Myocyte (in vitro differentiated cells): ENCODE results near the gene OR4D1. TPM values are rescaled to one million over a fixed set of nuclear protein-coding genes. Genes with fewer than 3 reads are reported as not detected.

Experiments used
- DNase-seq: peaks from one replicate; pipeline ENCODE4 v3.0.0-alpha.2; 2012; ENCODE audit warnings: low read depth
- total RNA-seq: library from RNA; depleted of rRNA; stranded (reverse); fragments of >200 nt; gene quantifications from 2 replicates; pipeline ENCODE4 v1.2.3, GENCODE V29; 2014

Gene OR4D1
- total RNA-seq, 1 donor from 2014 or later: not detected

- DNase-seq: no peak
These were observed 4.9 kb downstream of the OR4D1 start for GRCh38 chr17:58153046-58153445.

GRCh38 chr17:58153671-58154070 is 5.5 kb downstream of the OR4D1 start:
- DNase-seq: no peak

GRCh38 chr17:58156839-58157803 is 8.9 kb downstream of the OR4D1 start:
- no peak for DNase-seq

GRCh38 chr17:58158181-58158580 is 10.0 kb downstream of the OR4D1 start:
- DNase-seq: no peak

GRCh38 chr17:58161566-58161965 is 13.4 kb downstream of the OR4D1 start:
- peak; percentile 48 for DNase-seq

- no peak for DNase-seq
These were observed 17.8 kb downstream of the OR4D1 start for GRCh38 chr17:58165981-58166380.

- DNase-seq: no peak
These were observed 18.5 kb downstream of the OR4D1 start, which contains the start of gene OR4D2 for GRCh38 chr17:58166682-58167081. Gene OR4D2, plus strand, starts transcription at chr17:58166982. Its CDS starts 2,674 bp downstream, at chr17:58169656.

GRCh38 chr17:58170622-58171021 is 22.4 kb downstream of the OR4D1 start:
- DNase-seq: no peak

GRCh38 chr17:58172369-58173071 is 24.3 kb downstream of the OR4D1 start:
- no peak for DNase-seq

- no peak for DNase-seq
These were observed 26.7 kb downstream of the OR4D1 start for GRCh38 chr17:58174871-58175270.

GRCh38 chr17:58176200-58176599 is 28.0 kb downstream of the OR4D1 start:
- peak; percentile 27 for DNase-seq

GRCh38 chr17:58181796-58182195 is 33.6 kb downstream of the OR4D1 start:
- no peak for DNase-seq

- DNase-seq: no peak
These were observed 35.3 kb downstream of the OR4D1 start for GRCh38 chr17:58183514-58183913.

- DNase-seq: peak; percentile 8
These were observed 36.3 kb downstream of the OR4D1 start for GRCh38 chr17:58184308-58184985.

GRCh38 chr17:58184986-58185761 is 37.0 kb downstream of the OR4D1 start:
- no peak for DNase-seq

- no peak for DNase-seq
These were observed 38.4 kb downstream of the OR4D1 start for GRCh38 chr17:58186591-58186990.

GRCh38 chr17:58187063-58187462 is 38.9 kb downstream of the OR4D1 start:
- no peak for DNase-seq

- no peak for DNase-seq
These were observed 39.5 kb downstream of the OR4D1 start for GRCh38 chr17:58187675-58188074.

- DNase-seq: peak; percentile 89
These were observed 41.4 kb downstream of the OR4D1 start for GRCh38 chr17:58189436-58190146.

GRCh38 chr17:58191241-58191896 is 43.2 kb downstream of the OR4D1 start:
- DNase-seq: no peak
